ENCODE results near the gene ACSS1.

Gene ACSS1

DNA sequence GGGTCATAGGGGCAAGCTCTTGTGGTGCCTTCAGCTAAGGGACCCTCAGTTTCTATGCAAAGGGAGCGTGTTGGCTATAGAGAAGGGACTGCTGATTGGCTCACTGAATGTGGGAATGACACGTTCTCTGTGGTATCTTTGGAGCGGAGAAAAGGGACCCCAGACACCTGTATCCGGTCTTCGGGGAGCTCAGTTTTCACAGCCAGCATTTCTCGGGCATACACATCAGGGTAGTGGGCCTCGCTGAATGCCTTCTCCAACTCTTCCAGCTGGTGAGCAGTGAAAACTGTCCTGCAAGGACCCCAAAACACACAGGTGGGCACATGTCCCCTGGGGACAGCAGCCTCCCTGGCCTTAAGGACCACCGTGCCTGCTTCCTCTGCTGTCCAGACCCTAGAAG lies 20.7 kb upstream of the ACSS1 start:
- no peak for DNase-seq (ENCODE audit: low read depth in 2 of 2)
- TF ChIP-seq, protein P1, sequence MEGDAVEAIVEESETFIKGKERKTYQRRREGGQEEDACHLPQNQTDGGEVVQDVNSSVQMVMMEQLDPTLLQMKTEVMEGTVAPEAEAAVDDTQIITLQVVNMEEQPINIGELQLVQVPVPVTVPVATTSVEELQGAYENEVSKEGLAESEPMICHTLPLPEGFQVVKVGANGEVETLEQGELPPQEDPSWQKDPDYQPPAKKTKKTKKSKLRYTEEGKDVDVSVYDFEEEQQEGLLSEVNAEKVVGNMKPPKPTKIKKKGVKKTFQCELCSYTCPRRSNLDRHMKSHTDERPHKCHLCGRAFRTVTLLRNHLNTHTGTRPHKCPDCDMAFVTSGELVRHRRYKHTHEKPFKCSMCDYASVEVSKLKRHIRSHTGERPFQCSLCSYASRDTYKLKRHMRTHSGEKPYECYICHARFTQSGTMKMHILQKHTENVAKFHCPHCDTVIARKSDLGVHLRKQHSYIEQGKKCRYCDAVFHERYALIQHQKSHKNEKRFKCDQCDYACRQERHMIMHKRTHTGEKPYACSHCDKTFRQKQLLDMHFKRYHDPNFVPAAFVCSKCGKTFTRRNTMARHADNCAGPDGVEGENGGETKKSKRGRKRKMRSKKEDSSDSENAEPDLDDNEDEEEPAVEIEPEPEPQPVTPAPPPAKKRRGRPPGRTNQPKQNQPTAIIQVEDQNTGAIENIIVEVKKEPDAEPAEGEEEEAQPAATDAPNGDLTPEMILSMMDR (IDR thresholded peaks at IDR 0.05; ENCODE audit: low read depth, low read length), result no peak
- H3K4me3 ChIP-seq (replicated peaks in 1 of 2; ENCODE audit: low read depth in 2 of 2, low read length in 2 of 2), result no peak overlapping the region

DNA sequence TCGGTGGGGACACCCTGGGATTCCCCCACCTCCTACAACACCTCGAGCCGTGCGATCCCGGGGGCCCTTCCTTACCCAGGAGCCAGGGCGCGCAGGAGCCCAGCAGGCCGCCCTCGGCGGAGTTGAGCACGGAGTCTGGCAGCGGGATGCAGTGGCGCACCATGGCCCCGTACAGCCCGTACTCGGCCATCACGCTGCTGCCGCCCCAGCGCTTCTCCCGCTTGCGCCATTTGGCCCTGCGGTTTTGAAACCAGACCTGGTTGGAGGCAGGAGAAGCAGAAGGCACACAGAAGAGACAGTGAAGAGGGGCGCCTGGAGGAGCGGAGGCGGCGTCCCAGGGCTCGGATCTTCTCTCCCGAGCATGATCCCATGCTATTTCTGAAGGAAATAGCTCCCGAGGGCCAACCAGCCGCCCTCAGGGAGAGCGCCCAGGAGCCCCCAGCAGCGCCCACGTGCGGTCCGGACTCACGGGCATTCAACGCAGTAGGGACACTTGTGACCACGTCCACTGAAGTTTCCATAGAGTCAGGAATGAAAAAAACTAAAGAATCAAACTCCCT lies 19.8 kb upstream of the ACSS1 start:
- TF ChIP-seq, protein P1 (IDR thresholded peaks at IDR 0.05; ENCODE audit: low read depth, low read length), result no peak
- DNase-seq (ENCODE audit: low read depth in 2 of 2), result peak; percentile 37 to 39
- H3K4me3 ChIP-seq (replicated peaks in 1 of 2; ENCODE audit: low read depth in 2 of 2, low read length in 2 of 2), result peak overlapping the region; percentile 11 to 17

DNA sequence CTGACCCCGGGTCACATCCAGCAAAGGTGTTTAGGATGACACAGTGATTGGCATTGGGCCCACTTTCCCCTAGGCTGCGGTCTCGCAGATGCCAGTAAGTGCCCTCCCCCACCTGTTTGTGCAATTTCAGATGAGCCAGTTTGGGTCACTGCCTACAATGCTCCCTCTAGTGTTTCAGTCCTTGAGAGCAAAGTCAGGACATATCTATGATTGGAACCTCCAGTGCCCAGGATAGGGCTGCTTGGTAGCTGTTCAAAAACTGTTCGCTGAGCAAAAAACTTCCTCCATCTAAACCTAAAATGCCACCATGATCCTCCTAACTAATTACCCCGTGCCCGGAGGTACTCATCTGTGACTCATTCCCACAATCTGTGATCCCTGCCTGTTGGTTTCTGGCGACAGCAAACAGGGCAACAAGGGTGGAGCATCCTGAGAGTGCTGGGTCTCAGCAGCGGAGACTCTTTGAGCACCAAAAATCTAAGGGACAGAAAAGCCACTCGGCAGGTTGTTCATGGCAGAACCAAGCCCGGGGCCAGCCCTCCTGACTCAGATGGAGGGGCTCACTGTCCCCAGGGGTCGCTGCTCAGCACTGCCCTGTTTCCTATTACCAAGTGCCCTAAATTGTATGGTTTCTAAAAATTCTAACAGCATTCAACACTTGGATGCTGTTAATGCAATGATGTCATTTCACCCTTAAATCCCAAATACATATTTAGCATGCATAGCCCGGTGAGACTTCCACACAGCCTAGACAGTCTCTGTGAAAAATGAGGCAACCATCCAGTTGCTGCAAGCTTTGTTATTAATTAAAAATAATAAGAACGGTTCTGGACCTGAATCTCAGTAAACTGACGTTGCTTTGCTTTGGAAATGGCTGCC lies 19.0 kb upstream of the ACSS1 start:
- peak overlapping the region in 1 of 2 donors; percentile 11 for H3K4me3 ChIP-seq (replicated peaks in 1 of 2; ENCODE audit: low read depth in 2 of 2, low read length in 2 of 2)
- peak; percentile 32 to 38 for DNase-seq (ENCODE audit: low read depth in 2 of 2)

DNA sequence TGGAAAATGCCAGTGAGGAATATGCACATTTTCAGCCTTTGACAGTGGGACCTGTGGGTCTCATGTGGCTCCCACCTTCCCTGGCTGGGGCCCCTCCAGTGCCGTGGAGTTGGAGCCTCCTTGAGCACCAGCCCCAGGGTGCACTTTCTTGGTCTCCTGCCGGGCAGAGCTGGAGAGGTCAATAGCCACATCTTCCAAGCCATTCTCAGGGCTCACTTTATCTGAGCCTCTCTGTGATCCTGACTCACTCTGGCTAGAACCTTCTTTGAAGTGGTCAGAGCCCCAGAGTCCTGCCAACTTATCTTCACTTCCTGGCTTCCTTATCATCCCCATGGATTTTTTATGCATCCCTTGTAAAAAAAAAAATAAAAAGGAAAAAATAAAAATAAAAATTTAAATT lies 18.3 kb upstream of the ACSS1 start:
- DNase-seq (ENCODE audit: low read depth in 2 of 2), result no peak
- TF ChIP-seq, protein P1 (IDR thresholded peaks at IDR 0.05; ENCODE audit: low read depth, low read length), result no peak
- H3K4me3 ChIP-seq (replicated peaks in 1 of 2; ENCODE audit: low read depth in 2 of 2, low read length in 2 of 2), result no peak overlapping the region

More for the DNA sequence above, 19.0 kb upstream of the ACSS1 start:
- TF ChIP-seq, protein P1 (IDR thresholded peaks at IDR 0.05; ENCODE audit: low read depth, low read length), result peak; percentile 42

DNA sequence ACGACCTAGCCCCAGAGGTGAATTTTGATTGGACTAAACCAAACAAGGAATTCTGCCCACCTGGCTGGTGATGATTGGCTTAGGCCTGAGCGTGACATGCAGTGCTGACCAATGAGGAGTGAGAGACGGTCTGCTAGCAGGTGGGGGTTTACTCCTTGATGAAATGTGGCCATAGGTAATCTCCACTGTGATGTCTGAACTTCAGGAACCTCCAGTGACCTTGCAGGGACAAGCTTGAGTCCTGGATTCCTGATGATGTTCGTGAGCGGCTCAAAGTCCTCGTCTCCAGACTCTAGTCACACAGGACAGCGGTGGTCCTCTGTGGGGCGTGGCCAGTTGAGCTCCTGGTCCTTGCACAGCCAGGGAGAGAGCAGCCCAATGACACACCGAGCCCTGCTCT lies 15.6 kb upstream of the ACSS1 start:
- TF ChIP-seq, protein P1 (IDR thresholded peaks at IDR 0.05; ENCODE audit: low read depth, low read length), result no peak
- no peak for DNase-seq (ENCODE audit: low read depth in 2 of 2)
- H3K4me3 ChIP-seq (replicated peaks in 1 of 2; ENCODE audit: low read depth in 2 of 2, low read length in 2 of 2), result no peak overlapping the region

DNA sequence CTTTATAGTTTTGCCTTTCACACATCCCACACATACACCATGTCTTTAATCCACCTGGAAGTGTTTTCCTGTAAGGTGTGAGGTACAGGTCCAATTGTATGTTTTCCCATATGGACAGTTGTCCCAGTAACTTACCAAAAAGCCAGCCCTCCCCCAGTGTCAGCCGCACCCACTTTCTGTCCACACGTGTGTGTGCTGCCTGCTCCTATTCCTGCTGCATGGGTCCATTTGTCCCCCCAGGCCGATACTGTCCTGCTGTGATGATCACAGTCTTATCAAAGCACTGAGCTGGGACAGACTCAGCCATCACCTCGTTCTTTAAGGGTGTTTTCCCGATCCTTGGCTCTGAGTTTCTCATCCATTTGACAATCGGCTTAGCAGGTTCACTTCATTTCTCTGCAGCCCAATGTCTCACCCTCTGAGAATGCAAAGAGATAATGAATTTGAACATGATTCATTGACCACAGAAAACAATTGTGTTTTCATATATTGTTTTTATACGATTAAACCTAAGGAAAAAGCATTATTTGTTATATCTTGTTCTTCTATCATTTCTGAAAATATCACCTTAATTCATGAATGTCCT lies 14.4 kb upstream of the ACSS1 start:
- H3K4me3 ChIP-seq (replicated peaks in 1 of 2; ENCODE audit: low read depth in 2 of 2, low read length in 2 of 2), result no peak overlapping the region
- peak in 1 of 2 donors; percentile 61 for DNase-seq (ENCODE audit: low read depth in 2 of 2)
- TF ChIP-seq, protein P1 (IDR thresholded peaks at IDR 0.05; ENCODE audit: low read depth, low read length), result no peak

Data from cardiac fibroblast (primary cell).